Smooth muscle cell (in vitro differentiated cells): Measurements from ENCODE around the gene SLC26A11. TPM values are rescaled to one million over a fixed set of nuclear protein-coding genes. Genes with fewer than 3 reads are reported as not detected.

ENCODE experiments used
- DNase-seq: peaks from one replicate; lab custom pipeline; 2025; ENCODE audit not compliant: unreplicated experiment; lab: John Stamatoyannopoulos, UW
- H2AFZ ChIP-seq: fragments of 200-600 bp; sonication (generic); 2 replicates; pipeline ENCODE4 v1.6.0; 2016; ENCODE audit warnings: antibody characterized with exemption, low read depth, mild to moderate bottlenecking
- H3F3A ChIP-seq: fragments of 200-600 bp; sonication (generic); 2 replicates; pipeline ENCODE4 v1.6.0; 2017; ENCODE audit warnings: antibody characterized with exemption, low read depth
- H3K27ac ChIP-seq: fragments of 200-600 bp; sonication (generic); 2 replicates; pipeline ENCODE4 v1.5.1; 2016; ENCODE audit warnings: low read depth, mild to moderate bottlenecking
- H3K27me3 ChIP-seq: fragments of 200-600 bp; sonication (generic); 2 replicates; pipeline ENCODE4 v1.6.1; 2016; ENCODE audit warnings: low read depth, mild to moderate bottlenecking
- H3K36me3 ChIP-seq: fragments of 200-600 bp; sonication (generic); 2 replicates; pipeline ENCODE4 v1.5.1; 2016; ENCODE audit warnings: low read depth
- H3K4me1 ChIP-seq: fragments of 200-600 bp; sonication (generic); 2 replicates; pipeline ENCODE4 v1.5.1; 2016; ENCODE audit warnings: low read depth
- H3K4me2 ChIP-seq: fragments of 200-600 bp; sonication (generic); 2 replicates; pipeline ENCODE4 v1.6.0; 2016; ENCODE audit warnings: mild to moderate bottlenecking
- H3K4me3 ChIP-seq: fragments of 200-600 bp; sonication (generic); 2 replicates; pipeline ENCODE4 v1.5.1; 2016; ENCODE audit warnings: mild to moderate bottlenecking
- H3K79me2 ChIP-seq: fragments of 200-600 bp; sonication (generic); 2 replicates; pipeline ENCODE4 v1.6.0; 2016; ENCODE audit warnings: low read depth, mild to moderate bottlenecking
- H3K9ac ChIP-seq: fragments of 200-600 bp; sonication (generic); 2 replicates; pipeline ENCODE4 v1.6.0; 2016; ENCODE audit warnings: low read depth
- H3K9me3 ChIP-seq: fragments of 200-600 bp; sonication (generic); replicated peaks from 2 replicates; pipeline ENCODE4 v1.5.1; 2016; ENCODE audit warnings: low read depth
- H4K20me1 ChIP-seq: fragments of 200-600 bp; sonication (generic); 2 replicates; pipeline ENCODE4 v1.6.0; 2016; ENCODE audit warnings: low read depth
- WGBS: methylation state at CpG from one replicate; pipeline ENCODE4 v1.1.7; 2016; ENCODE audit warnings: low lambda C conversion rate; 5-methylcytosine and 5-hydroxymethylcytosine counted together
- polyA plus RNA-seq: library from polyadenylated mRNA; unstranded; fragments of >200 nt; fragmentation: Nextera tagmentation; extraction: Ambion mirVana; gene quantifications from 2 replicates; pipeline ENCODE4 v1.2.1, GENCODE V29; 2016
- total RNA-seq: library from RNA; depleted of rRNA; stranded (reverse); fragments of >200 nt; gene quantifications from 2 replicates; pipeline ENCODE4 v1.2.3, GENCODE V29; 2014
- TF ChIP-seq, protein P1 (sequence below): fragments of 200-600 bp; sonication (generic); IDR thresholded peaks from 2 replicates; pipeline ENCODE4 v1.5.1; 2017; ENCODE audit warnings: borderline replicate concordance, mild to moderate bottlenecking, antibody characterized with exemption; ENCODE audit not compliant: insufficient read depth, poor library complexity, severe bottlenecking

The SLC26A11 gene
- total and polyA plus RNA-seq, 2 experiments from 2014 or later: 8.2 to 12.2 TPM

DNA sequence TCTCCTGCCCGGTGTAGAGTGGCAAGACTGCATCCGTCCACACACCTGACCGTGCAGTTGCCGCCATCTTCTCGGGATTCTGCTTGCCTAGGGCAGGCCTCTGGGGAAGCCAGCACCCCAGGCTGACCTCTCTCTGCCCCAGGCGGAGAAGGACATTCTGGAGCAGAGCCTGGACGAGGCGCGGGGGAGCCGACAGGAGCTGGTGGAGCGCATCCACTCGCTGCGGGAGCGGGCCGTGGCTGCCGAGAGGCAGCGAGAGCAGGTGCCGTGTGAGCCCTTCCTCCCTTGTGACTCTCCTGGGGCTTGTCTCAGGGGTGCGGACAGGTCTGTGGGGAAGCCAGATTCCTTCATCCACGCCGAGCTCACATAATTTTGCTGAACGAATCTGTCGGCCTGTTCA is 30.6 kb upstream of the SLC26A11 start:
- no peak overlapping the region for H2AFZ ChIP-seq
- TF ChIP-seq, protein P1, sequence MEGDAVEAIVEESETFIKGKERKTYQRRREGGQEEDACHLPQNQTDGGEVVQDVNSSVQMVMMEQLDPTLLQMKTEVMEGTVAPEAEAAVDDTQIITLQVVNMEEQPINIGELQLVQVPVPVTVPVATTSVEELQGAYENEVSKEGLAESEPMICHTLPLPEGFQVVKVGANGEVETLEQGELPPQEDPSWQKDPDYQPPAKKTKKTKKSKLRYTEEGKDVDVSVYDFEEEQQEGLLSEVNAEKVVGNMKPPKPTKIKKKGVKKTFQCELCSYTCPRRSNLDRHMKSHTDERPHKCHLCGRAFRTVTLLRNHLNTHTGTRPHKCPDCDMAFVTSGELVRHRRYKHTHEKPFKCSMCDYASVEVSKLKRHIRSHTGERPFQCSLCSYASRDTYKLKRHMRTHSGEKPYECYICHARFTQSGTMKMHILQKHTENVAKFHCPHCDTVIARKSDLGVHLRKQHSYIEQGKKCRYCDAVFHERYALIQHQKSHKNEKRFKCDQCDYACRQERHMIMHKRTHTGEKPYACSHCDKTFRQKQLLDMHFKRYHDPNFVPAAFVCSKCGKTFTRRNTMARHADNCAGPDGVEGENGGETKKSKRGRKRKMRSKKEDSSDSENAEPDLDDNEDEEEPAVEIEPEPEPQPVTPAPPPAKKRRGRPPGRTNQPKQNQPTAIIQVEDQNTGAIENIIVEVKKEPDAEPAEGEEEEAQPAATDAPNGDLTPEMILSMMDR: no peak
- H3K4me2 ChIP-seq: no peak overlapping the region
- H3K27ac ChIP-seq: no peak overlapping the region
- no peaks in the 10 kb centered on the region for H3K27me3 ChIP-seq
- H3K4me1 ChIP-seq: no peaks in the 10 kb centered on the region
- no peaks in the 10 kb centered on the region for H3K79me2 ChIP-seq
- WGBS: 95% methylated on average over 18 of the region's 23 CpGs
- H3K4me3 ChIP-seq: no peak overlapping the region
- no peaks in the 10 kb centered on the region for H3K9me3 ChIP-seq
- no peaks in the 10 kb centered on the region for H4K20me1 ChIP-seq
- H3K9ac ChIP-seq: no peak overlapping the region
- no peaks in the 10 kb centered on the region for H3K36me3 ChIP-seq
- no peaks in the 10 kb centered on the region for H3F3A ChIP-seq
- DNase-seq: no peak

DNA sequence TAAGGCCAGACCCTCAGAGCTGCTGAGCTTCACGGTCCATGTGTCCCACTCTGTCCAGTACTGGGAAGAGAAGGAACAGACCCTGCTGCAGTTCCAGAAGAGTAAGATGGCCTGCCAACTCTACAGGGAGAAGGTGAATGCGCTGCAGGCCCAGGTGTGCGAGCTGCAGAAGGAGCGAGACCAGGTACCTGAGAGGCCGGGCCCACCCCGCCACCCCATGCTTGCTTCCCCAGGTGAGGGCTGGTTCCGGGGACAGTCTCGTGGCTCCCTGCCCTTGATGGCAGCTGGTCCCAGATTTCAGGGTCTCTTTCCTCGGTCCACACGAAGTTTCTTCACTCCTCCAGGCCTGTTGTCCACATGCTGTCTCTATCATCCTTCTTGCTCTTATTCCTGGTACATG is 29.5 kb upstream of the SLC26A11 start:
- Histone ChIP-seq H3K27ac (no peak overlapping the region), H3F3A (no peaks in the 10 kb centered on the region), H3K27me3 (no peaks in the 10 kb centered on the region), H3K4me3 (no peak overlapping the region), H3K9me3 (no peaks in the 10 kb centered on the region), H2AFZ (no peak overlapping the region), H4K20me1 (no peaks in the 10 kb centered on the region), H3K4me2 (no peak overlapping the region), H3K9ac (no peak overlapping the region), H3K4me1 (no peaks in the 10 kb centered on the region), H3K79me2 (no peaks in the 10 kb centered on the region), H3K36me3 (no peaks in the 10 kb centered on the region)
- TF ChIP-seq, protein P1: no peak
- 95% methylated on average over 10 of the region's 10 CpGs for WGBS
- DNase-seq: no peak

DNA sequence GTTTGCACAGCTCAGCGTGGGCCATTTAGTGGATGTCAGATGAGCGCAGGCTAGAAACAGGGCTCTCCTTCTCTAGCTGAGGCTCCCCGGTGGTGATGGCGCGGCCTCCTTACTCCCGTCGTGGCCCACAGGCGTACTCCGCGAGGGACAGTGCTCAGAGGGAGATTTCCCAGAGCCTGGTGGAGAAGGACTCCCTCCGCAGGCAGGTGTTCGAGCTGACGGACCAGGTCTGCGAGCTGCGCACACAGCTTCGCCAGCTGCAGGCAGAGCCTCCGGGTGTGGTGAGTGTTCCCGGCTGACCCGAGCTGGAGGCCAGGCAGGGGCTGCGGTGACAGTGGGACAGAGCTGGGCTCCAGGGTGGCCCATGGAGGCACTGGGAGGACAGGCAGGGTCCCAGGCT is 29.0 kb upstream of the SLC26A11 start:
- Histone ChIP-seq H3K27ac (no peak overlapping the region), H4K20me1 (no peaks in the 10 kb centered on the region), H2AFZ (no peak overlapping the region), H3F3A (no peaks in the 10 kb centered on the region), H3K36me3 (no peaks in the 10 kb centered on the region), H3K79me2 (no peaks in the 10 kb centered on the region), H3K9ac (no peak overlapping the region), H3K9me3 (no peaks in the 10 kb centered on the region), H3K27me3 (no peaks in the 10 kb centered on the region), H3K4me3 (no peak overlapping the region), H3K4me1 (no peaks in the 10 kb centered on the region), H3K4me2 (no peak overlapping the region)
- 81% methylated on average over 18 of the region's 20 CpGs for WGBS
- TF ChIP-seq, protein P1: no peak
- DNase-seq: no peak

DNA sequence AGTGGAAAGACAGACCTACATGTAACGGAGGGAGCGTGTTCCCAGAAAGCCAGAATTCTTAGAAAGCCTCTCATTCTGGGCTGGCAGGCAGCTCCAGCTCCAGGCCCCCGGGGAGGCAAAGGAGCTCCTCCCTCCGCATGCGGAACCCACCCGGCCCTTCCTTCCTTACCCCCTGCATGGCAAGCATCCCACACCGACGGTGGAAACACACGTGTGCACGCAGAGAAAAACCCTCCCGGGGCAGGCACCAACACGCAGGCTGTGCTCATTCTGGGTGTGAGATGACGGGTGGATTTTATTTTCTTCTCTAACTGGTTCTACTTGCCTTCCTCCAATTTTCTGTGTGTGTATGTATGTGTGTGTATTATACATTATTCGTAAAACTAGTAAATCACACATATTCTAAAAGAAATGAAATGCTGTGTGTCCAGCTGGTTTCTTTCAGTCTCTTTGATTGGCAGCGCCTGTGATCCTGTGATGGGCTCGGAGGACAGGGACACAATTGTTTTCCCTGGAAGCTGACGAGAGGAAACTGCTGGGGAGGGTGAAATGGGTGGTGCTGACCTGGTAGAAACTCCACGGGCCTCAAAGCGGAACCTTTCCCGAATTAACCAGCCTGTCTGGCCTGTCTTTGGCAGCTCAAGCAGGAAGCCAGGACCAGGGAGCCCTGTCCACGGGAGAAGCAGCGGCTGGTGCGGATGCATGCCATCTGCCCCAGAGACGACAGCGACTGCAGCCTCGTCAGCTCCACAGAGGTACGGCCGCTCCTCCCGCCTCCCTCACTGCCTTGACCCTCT is 28.2 kb upstream of the SLC26A11 start:
- H3K79me2 ChIP-seq: no peaks in the 10 kb centered on the region
- no peaks in the 10 kb centered on the region for H3F3A ChIP-seq
- H4K20me1 ChIP-seq: no peaks in the 10 kb centered on the region
- no peaks in the 10 kb centered on the region for H3K4me1 ChIP-seq
- TF ChIP-seq, protein P1: no peak
- no peak overlapping the region for H3K4me3 ChIP-seq
- WGBS: 78% methylated on average over 28 of the region's 29 CpGs
- no peaks in the 10 kb centered on the region for H3K27me3 ChIP-seq
- no peak for DNase-seq
- H3K27ac ChIP-seq: no peak overlapping the region
- H3K36me3 ChIP-seq: no peaks in the 10 kb centered on the region
- H3K4me2 ChIP-seq: no peak overlapping the region
- no peak overlapping the region for H3K9ac ChIP-seq
- H3K9me3 ChIP-seq: no peaks in the 10 kb centered on the region
- no peak overlapping the region for H2AFZ ChIP-seq
